Measurements from ENCODE around the gene SH3D19.
"Not testable (repeated sequence)": the region's sequence is repeated elsewhere in the genome, so short reads cannot be mapped to it uniquely, and the experiment has no call there.

The SH3D19 gene

DNA sequence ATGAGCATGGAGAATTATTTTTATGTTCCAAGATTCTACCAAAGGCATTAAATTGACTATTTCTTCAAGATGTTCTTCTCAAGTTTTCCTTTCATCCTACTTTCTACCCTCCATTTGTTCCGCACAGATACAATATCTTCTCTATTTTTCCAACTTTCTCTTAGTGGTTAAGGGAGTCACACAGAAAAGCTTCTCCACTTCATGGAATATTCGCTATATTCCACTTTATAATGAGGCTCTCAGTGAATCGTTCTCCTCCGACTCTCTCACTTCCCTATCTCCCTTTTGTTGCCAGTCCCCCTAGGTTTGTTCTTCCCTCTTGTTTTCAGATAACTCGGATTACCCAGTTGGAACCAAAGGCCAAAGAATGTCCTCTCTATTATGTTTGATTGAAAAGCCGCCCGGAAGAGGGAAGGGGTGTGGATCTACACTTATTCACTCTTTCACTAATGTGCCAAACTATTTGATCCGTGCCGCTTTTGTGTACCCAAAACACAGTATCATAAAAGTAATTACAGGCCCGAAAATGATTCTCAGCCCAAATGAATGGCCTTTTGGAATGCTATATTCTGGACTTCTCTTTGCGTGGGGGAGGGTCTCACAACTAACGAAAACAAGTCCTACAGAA lies 1.2 kb downstream of the SH3D19 start:
- H3K4me3 ChIP-seq (ENCODE audit: low read depth, low read length): peak overlapping the region; percentile 64
- no peak for DNase-seq (ENCODE audit: low read depth)

DNA sequence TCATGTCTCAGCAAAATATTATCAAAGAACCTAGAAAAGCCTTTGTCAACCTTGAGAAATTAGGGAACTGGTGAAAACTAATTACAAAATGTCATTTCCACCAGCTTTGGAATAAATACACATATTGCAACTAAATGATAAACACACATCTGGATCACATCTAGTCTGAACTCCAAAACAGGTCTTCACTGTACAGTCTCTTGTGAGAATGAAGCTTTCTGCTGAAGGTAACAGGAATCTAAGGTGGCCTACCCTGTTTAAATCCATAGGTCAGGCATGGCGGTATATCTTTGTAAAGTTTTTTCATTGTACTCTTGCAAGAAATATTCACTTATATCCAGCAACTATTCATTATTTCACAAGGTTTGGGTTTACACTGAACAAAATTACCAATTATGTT lies 1.7 kb downstream of the SH3D19 start:
- DNase-seq (ENCODE audit: low read depth): no peak
- H3K4me3 ChIP-seq (ENCODE audit: low read depth, low read length): no peak overlapping the region

DNA sequence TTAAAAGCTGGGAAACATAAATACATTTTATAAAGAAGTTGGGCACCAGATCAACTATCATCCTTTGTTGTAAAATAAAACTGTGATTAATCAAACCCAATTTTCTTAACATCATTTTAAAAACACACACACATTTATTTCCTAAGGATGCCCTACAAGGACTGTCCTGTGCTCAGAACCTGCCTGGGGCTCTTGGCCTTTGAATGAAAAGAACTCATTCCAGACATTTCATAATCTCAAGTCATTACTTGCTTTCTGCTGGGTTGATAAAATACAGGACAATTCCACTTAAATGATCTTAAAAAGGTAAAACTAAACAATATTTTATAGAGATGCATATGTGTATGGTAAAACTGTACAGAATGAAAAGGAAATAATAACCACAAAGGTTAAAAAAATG lies 2.8 kb downstream of the SH3D19 start:
- no peak for DNase-seq (ENCODE audit: low read depth)
- no peak overlapping the region for H3K4me3 ChIP-seq (ENCODE audit: low read depth, low read length)

DNA sequence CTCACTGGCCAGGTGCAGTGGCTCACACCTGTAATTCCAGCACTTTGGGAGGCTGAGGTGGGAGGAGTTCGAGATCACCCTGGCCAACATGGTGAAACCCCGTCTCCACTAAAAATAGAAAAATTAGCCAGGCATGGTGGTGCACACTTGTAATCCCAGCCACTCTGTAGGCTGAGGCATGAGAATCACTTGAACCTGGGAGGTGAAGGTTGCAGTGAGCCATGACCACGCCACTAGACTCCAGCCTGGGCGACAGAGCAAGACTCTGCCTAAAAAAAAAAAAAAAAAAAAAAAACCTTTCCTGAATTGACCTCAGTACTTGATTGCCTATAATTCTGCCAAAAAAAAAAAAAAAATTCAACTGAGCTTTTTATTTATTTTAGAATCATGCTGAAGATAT lies 3.2 kb downstream of the SH3D19 start:
- not testable (repeated sequence) for H3K4me3 ChIP-seq (ENCODE audit: low read depth, low read length); DNase-seq (ENCODE audit: low read depth)

DNA sequence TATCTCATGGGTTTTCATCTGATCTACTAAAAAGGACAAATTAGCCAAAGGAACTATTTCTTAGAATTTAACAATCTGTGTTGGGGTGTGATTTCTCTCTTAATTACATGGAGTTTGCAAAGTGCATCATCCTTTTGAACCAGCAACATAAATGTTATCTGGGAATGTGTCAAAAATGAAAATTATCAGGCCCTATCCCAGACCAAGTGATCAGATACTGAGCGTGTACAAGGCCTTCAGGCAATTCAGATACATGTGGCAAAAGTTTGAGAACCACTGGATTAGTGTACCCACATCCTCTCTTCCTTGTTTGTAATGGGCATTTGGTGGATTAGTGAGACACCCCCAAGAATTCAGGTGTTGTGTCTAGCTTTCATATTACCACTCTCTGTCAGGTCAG lies 3.8 kb downstream of the SH3D19 start:
- DNase-seq (ENCODE audit: low read depth): no peak
- H3K4me3 ChIP-seq (ENCODE audit: low read depth, low read length): no peak overlapping the region

DNA sequence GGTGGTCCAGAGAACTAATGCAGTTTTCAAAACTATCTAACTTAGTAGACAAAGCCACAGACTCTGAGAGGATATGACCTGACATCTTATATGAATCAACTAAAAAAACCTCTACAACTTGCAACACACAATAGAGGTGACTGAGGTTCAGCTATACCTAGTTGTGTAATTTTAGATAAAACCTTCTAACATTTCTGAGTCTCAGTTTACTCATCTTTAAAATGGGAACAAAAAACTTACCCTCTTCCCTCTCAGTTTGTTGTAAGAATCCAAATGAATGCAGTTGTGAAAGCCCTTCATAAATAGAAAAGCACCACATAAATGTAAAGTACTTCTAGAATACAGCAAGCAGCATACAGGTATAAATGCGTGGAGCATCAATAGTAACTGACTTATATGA lies 5.9 kb downstream of the SH3D19 start:
- DNase-seq (ENCODE audit: low read depth): no peak
- H3K4me3 ChIP-seq (ENCODE audit: low read depth, low read length): no peak overlapping the region

DNA sequence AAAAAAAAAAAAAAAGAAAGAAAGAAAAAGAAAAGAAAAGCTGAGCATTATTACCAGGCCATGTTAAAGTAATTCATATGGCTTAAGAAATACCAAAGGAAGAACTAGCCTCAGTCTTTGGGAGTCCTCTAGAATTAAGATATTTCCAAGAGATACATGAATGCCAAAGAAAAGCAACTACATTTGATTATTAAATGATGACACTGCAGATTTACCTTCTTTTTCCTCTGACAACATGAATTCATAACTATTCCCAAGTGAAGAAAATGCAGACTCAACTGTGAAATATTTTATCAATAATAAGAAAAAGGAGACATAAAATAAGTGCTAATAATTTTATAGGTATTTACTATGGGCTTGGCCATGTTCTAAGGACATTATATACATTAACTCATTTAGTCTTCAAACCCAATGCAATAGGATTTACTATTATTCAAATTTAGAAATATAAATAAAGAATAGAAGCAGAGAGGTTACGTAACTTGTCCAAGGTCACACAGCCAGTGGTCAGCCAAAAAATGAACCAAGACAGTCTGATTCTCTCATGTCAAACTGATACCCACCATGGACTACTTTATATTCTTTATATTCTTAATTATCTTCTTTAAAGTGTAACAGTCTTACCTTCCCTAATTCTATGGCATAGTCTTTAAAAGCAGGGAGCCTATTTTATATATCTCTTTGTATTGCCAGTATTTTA lies 6.9 kb downstream of the SH3D19 start:
- no peak for DNase-seq (ENCODE audit: low read depth)
- H3K4me3 ChIP-seq (ENCODE audit: low read depth, low read length): no peak overlapping the region

DNA sequence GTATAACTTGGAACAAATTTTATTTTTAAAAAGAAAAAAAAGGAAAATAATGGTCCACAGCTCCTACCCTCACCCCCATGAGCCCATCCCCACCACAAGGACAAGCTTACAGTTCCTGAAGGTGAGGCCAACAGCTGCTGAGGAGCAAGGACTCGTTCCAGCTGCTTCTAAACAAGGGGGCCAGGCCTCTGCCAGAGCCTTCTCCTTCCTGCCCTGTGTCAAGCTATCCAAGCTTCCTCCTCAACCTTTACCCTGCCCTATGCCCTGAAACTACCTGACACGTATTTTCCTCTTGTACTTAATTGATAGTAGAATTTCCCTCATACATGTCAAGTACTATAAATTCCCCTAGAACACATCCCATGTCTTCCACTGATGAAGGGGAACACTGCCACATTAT lies 8.8 kb downstream of the SH3D19 start:
- no peak overlapping the region for H3K4me3 ChIP-seq (ENCODE audit: low read depth, low read length)
- no peak for DNase-seq (ENCODE audit: low read depth)

DNA sequence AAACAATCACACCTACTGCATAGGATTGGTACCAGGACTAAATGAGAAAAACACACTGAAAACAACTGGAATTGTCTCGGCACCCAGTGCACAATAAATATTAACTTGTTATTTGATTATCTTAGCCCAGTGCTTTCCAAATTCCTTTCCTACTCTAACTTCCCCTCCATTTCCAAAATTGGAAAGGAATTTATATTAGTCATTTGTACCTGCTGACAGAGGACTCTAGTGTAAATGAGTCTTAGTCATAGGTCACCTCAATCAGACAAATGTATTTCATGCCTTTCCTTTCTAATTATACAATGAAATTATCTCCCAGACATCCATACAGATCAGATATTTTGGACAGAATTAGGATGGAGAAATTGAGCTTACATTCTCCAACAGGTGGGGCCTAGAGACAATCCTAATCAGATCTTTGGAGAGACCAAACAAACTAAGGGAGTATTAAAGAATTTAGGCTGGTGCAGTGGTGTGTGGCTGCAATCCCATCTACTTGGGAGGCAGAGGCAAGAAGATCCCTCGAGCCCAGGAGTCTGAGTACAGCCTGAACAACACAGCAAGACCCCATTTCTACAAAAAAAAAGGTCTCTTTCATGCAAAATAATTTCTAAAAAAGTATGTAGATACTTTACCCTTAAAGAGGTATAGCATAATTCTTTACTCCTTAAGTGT lies 10.1 kb downstream of the SH3D19 start:
- no peak overlapping the region for H3K4me3 ChIP-seq (ENCODE audit: low read depth, low read length)
- no peak for DNase-seq (ENCODE audit: low read depth)

DNA sequence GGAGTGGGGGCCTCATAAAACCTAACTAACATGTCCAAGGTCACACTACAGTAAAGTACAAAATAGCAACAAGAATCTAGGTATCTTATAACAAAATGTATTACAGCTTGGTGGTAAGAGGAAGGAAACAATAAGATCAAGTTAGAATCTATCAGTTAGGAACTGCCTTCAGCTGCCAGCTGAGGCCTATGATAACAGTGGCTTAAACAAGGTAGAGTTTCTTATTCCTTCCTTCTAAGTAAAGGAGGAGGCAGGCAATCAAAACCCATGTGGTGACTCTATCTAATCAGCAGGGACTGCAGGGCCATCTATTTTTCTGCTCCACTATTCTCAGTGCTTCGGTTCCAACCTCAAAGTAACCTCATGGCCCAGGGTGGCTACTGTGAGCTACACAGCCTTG lies 10.9 kb downstream of the SH3D19 start:
- H3K4me3 ChIP-seq (ENCODE audit: low read depth, low read length): no peak overlapping the region
- no peak for DNase-seq (ENCODE audit: low read depth)

DNA sequence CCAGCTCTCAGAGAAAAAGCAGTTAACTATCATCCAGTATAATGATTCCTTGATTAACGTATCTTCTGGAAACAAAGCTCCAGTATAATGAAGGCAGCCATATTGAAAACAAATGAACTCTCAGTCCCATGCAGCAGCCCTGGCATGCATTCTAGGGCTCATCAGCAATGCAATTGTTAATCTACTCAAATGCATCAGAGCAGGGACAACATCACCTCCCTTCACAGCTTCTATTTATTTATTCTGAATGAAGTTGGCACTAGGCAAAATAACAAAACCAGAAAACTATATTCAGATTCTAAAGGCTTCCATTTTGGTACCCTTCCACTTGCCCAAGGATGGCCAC lies 11.4 kb downstream of the SH3D19 start:
- H3K4me3 ChIP-seq (ENCODE audit: low read depth, low read length): no peak overlapping the region
- DNase-seq (ENCODE audit: low read depth): no peak

DNA sequence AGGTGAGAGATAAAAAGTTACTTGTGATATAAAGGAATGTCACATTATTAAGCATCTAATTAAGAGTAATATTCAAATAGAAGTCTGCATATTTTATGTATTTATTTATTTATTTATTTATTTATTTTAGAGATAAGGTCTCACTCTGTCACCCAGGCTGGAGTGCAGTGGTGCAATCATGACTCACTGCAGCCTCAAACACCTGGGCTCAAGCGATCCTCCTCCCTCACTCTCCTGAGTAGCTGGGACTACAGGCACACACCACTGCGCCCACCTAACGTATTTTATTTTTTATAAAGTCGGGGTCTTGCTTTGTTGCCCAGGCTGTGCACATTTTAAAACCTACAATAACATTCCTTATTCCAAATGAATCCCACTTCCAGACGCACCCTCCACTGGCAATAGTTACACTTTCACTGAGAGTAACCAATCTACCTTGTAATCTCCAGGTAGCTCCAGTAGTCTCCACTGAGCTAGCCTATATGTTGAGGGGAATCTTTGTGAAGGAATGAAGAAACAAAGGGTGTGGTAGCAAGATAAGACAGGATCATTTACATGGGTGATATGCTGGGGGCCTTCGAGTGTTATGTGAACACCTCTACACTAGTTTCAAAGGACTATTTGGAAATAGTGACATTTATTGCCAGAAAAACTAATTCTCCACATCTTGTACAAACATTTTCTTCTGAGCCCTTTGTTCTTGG lies 11.9 kb downstream of the SH3D19 start:
- DNase-seq (ENCODE audit: low read depth): no peak
- no peak overlapping the region for H3K4me3 ChIP-seq (ENCODE audit: low read depth, low read length)

DNA sequence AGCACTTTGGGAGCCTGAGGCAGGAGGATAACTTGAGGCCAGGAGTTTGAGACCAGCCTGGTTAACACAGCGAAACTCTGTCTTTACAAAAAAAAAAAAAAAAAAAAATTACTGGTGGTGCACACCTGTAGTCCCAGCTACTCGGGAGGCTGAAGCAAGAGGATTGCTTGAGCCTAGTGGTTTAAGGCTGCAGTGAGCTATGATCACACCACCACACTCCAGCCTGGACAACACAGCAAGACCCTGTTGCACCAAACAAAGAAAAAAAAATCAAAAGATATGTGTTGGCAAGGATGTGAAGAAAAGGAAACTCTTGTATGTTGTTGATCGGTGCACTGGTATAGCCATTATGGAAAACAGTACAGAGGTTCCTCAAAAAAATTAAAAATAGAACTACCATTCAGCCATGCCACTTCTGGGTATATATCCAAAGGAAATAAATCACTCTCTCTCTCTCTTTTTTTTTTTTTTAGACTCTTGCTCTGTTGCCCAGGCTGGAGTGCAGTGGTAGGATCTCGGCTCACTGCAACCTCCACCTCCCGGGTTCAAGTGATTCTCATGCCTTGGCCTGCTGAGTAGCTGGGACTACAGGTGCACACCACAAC lies 15.2 kb downstream of the SH3D19 start:
- DNase-seq (ENCODE audit: low read depth): no peak
- H3K4me3 ChIP-seq (ENCODE audit: low read depth, low read length): no peak overlapping the region

DNA sequence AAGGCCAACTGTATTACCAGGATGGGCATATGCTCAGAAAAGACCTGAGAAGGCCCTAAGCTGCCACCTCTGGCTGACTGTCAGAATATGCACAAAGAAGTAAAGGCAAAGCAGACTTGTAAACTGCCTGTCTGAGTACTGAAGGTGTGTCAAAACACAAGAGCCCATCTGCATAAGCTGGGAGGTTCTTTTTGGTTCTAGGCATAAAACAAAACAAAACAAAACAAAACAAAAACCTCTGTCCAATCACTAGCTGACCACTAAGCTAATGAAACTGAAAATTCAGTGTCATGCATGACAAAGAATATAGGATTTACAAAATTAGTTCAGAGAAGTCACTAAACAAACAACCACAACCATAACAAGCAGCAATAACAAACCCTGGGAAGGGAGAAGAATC lies 20.6 kb downstream of the SH3D19 start:
- DNase-seq (ENCODE audit: low read depth): no peak
- H3K4me3 ChIP-seq (ENCODE audit: low read depth, low read length): no peak overlapping the region

DNA sequence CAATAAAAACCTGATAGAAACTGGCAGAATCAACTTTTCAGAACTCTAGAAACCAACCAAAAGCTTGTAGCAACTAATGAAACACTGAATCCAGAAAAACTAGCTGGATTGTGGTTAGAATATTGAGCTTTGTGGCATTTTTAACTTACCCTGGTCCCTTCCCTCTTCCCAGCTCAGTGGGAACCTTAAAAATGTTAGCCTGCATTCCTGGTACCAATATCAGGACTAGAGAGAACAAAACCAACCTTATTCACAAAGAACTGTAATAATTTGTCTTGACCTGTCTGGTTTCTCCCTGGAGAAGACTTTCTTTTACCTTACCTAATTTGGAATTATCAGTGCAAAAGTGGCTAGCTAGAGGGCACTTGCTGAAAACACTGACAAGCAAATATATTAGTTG lies 21.2 kb downstream of the SH3D19 start:
- H3K4me3 ChIP-seq (ENCODE audit: low read depth, low read length): no peak overlapping the region
- no peak for DNase-seq (ENCODE audit: low read depth)

DNA sequence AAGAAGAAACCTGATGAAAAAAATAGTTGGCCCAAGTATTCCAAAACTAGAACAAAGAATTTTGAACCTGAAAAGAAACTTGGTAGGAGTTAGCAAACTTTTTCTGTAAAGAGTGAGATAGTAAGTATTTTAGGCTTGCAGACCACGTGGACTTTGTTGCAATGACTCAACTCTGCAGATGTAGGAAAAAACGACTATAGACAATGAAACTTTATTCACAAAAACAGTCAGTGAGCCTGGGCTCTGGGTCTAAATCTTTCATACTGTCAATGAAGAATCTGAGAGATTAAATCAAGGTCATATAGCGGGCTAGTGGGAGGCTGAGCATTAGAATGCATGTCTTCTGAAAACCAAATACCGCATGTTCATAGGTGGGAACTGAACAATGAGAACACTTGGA lies 23.0 kb downstream of the SH3D19 start:
- no peak for DNase-seq (ENCODE audit: low read depth)
- no peak overlapping the region for H3K4me3 ChIP-seq (ENCODE audit: low read depth, low read length)

DNA sequence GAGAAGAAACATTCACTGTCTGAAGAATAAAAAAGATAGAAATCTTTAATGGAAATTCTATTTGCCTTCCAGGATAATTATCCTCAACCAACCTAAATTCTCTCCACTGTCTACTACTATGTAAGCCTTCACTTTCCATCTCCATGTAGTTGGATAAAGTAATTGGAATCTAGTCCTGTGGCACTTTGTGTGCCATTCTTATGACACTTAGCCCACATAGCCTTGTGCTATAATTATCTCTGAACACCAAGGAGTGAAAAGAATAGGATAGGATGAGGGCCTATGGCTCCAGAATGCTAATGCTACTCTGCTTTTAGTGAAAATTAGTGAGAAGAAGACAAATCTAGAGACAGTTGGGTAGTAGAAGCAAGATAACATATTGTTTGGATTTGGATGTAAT lies 28.2 kb downstream of the SH3D19 start:
- no peak overlapping the region for H3K4me3 ChIP-seq (ENCODE audit: low read depth, low read length)
- no peak for DNase-seq (ENCODE audit: low read depth)

DNA sequence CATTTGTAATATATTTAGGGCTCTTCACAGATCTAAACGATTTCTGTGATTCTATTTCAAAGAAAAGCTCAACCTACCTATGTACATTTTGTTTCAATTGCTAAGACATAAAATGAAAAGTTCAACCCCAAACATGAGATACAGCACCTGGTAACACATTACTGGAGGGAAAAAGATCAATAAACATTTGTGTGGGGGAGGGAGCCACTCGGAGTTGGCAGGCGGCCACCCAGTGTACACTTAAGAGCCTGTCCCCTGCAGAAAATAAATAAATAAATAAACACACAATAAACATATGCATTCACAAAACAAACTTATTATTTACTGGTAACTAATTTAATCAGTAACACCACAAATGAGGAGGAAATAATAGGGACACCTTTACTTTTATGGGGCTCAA lies 29.2 kb downstream of the SH3D19 start:
- no peak overlapping the region for H3K4me3 ChIP-seq (ENCODE audit: low read depth, low read length)
- no peak for DNase-seq (ENCODE audit: low read depth)

DNA sequence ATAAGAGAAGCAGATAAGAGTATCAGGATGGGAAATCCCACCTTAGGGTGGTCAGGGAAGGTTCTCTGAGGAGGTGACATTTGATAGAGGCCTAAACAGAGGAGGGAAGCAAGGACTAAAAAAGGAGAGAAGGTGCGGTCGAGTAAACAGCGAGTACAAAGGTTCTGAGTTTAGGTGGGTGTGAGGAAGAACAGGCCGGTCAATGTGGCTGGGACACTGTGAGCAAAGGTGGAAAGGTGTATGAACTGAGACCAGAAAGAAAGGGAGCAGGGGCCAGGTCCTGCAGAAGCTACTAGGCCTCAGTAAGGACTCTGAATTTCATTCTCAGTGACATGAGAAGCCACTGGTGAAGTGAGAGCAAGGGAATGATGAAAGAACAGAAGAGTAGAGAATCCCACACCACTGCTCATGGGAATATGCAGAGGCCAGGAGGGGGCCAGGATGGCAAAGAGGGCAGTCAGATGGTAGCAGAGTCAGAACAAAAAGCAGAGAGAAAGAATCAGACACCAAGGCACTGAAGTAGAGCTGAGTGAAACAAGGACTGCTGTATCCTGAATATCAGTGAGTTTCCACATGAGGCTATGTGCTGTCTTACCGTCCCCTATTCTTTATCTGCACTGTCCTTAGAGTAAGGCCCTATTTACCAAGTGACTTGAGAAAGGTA lies 30.4 kb downstream of the SH3D19 start:
- no peak overlapping the region for H3K4me3 ChIP-seq (ENCODE audit: low read depth, low read length)
- DNase-seq (ENCODE audit: low read depth): no peak

DNA sequence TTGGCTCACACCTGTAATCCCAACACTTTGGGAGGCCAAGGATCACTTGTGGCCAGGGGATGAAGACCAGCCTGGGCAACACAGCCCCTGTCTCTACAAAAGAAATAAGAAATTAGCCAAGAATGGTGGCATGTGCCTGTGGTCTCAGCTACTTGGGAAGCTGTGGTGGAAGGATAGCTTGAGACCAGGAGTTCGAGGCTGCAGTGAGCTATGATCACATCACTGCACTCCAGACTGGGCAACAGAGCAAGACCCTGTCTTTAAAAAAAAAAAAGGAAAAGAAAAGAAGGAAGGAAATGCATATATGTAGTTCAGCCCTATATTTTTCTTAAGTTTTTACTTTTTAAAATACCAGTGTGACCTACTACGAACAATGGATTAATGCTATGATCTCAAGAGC lies 33.4 kb downstream of the SH3D19 start:
- no peak for DNase-seq (ENCODE audit: low read depth)
- no peak overlapping the region for H3K4me3 ChIP-seq (ENCODE audit: low read depth, low read length)
